Esophagus squamous epithelium (tissue), 5 donors: Measurements from ENCODE around the gene MYH15. TPM values are rescaled to one million over a fixed set of nuclear protein-coding genes. Genes with fewer than 3 reads are reported as not detected.
A peak's percentile ranks its signal among the peaks of the same experiment; 100 is the strongest.

Source experiments
- DNase-seq: peaks from one replicate; lab custom pipeline; 2025; lab: John Stamatoyannopoulos, UW
- H3K27ac ChIP-seq, 4 donors: fragments of 200-600 bp; sonication (generic); one replicate each; pipeline ENCODE4 v1.5.1; 2016 to 2019; ENCODE audit warnings: mild to moderate bottlenecking in 1 of 4
- H3K27me3 ChIP-seq, 4 donors: fragments of 200-600 bp; sonication (generic); 1 replicate in 3 of 4; 2 replicates in 1 of 4; pipeline versions ENCODE4 v1.5.1 to v1.6.0; 2017 to 2021; ENCODE audit warnings: antibody characterized with exemption in 1 of 4
- H3K36me3 ChIP-seq, 3 donors: fragments of 200-600 bp; sonication (generic); one replicate each; pipeline ENCODE4 v1.5.1; 2016 to 2019
- H3K4me1 ChIP-seq, 3 donors: fragments of 200-600 bp; sonication (generic); one replicate each; pipeline ENCODE4 v1.5.1; 2017 to 2019
- H3K4me3 ChIP-seq, 4 donors: fragments of 200-600 bp; sonication (generic); 1 replicate in 3 of 4; 2 replicates in 1 of 4; pipeline ENCODE4 v1.5.1; 2016 to 2019; ENCODE audit warnings: mild to moderate bottlenecking in 2 of 4, moderate library complexity in 1 of 4
- H3K9me3 ChIP-seq, 3 donors: fragments of 200-600 bp; sonication (generic); one replicate each; pipeline ENCODE4 v1.5.1; 2016 to 2019
- CTCF ChIP-seq, 6 experiments: fragments of 450-650 bp in 4 of 6; fragments of 200-600 bp in 2 of 6; sonication (generic) in 2 of 6; IDR thresholded peaks; one replicate each; pipeline ENCODE4 v1.5.1; 2016 to 2019; ENCODE audit warnings: antibody characterized with exemption in 6 of 6, mild to moderate bottlenecking in 4 of 6, moderate library complexity in 4 of 6
- POLR2A ChIP-seq, 4 donors: fragments of 450-650 bp; IDR thresholded peaks; one replicate each; pipeline ENCODE4 v1.6.1; 2017; ENCODE audit warnings: antibody characterized with exemption in 4 of 4, mild to moderate bottlenecking in 4 of 4, moderate library complexity in 3 of 4
- WGBS, 2 donors: methylation state at CpG; one replicate each; pipeline ENCODE4 v1.1.5; 2018; 5-methylcytosine and 5-hydroxymethylcytosine counted together
- intact Hi-C: fragments of 100-400 bp; cut with DNase I; formaldehyde crosslinking; loops from one replicate; pipeline ENCODE4 v1.15.0; 2022
- total RNA-seq, 4 donors: library from RNA; depleted of rRNA; stranded (reverse); fragments of >200 nt; gene quantifications; one replicate each; pipeline ENCODE4 v1.1.0, GENCODE V29; 2016
- donor health status: DM: yes; HTN: yes; CAD: no.

The MYH15 gene
- total RNA-seq, 4 donors from 2014 or later: under 0.01 TPM; not detected in 3

- TF ChIP-seq CTCF (IDR thresholded peaks at IDR 0.05) (peak in 5 of 6 experiments; percentile 44 to 63 (median 52)), POLR2A (IDR thresholded peaks at IDR 0.05) (no peak)
- H3K9me3 ChIP-seq: no peaks in the 10 kb centered on the region
- H3K4me1 ChIP-seq: no peaks in the 10 kb centered on the region
- H3K36me3 ChIP-seq: no peaks in the 10 kb centered on the region
- no peak for DNase-seq
- H3K27ac ChIP-seq: no peak overlapping the region
- H3K27me3 ChIP-seq: no peaks in the 10 kb centered on the region
- intact Hi-C loops: no loop called here
- 38 to 49% methylated on average over 4 of the region's 4 CpGs for WGBS, 2 donors
- no peak overlapping the region for H3K4me3 ChIP-seq
Measured at GRCh38 chr3:108552267-108553159, 42.1 kb upstream of the MYH15 start.

GRCh38 chr3:108548886-108549285 is 38.5 kb upstream of the MYH15 start:
- 95 to 96% methylated on average over 2 of the region's 2 CpGs for WGBS, 2 donors
- Histone ChIP-seq H3K4me3 (no peak overlapping the region), H3K36me3 (peaks cover 0 to under 1% (median 0%) of the 10 kb centered on the region in 3 donors), H3K9me3 (no peaks in the 10 kb centered on the region), H3K4me1 (no peaks in the 10 kb centered on the region), H3K27me3 (no peaks in the 10 kb centered on the region), H3K27ac (no peak overlapping the region)
- intact Hi-C loops: no loop called here
- DNase-seq: no peak
- no peak for TF ChIP-seq CTCF (IDR thresholded peaks at IDR 0.05)
- TF ChIP-seq POLR2A (IDR thresholded peaks at IDR 0.05): no peak

- Histone ChIP-seq H3K27me3 (no peaks in the 10 kb centered on the region), H3K4me1 (no peaks in the 10 kb centered on the region), H3K4me3 (no peak overlapping the region), H3K36me3 (peaks cover 0 to 6% (median 0%) of the 10 kb centered on the region in 3 donors), H3K27ac (no peak overlapping the region), H3K9me3 (no peaks in the 10 kb centered on the region)
- no peak for DNase-seq
- no peak for TF ChIP-seq CTCF (IDR thresholded peaks at IDR 0.05)
- no peak for TF ChIP-seq POLR2A (IDR thresholded peaks at IDR 0.05)
- intact Hi-C loops: no loop called here
- WGBS, 2 donors: 68 to 76% methylated on average over 1 of the region's 1 CpG
Measured at GRCh38 chr3:108548304-108548703, 37.9 kb upstream of the MYH15 start.

- no peak overlapping the region for H3K27ac ChIP-seq
- intact Hi-C loops: no loop called here
- 75 to 84% methylated on average over 3 of the region's 3 CpGs for WGBS, 2 donors
- no peaks in the 10 kb centered on the region for H3K9me3 ChIP-seq
- H3K27me3 ChIP-seq: no peaks in the 10 kb centered on the region
- no peak for DNase-seq
- TF ChIP-seq CTCF (IDR thresholded peaks at IDR 0.05) (no peak), POLR2A (IDR thresholded peaks at IDR 0.05) (no peak)
- peak overlapping the region in 2 of 4 donors; percentile 3 to 39 for H3K4me3 ChIP-seq
- H3K4me1 ChIP-seq: no peaks in the 10 kb centered on the region
- H3K36me3 ChIP-seq: peaks cover 0 to 11% (median 0%) of the 10 kb centered on the region in 3 donors
Measured at GRCh38 chr3:108546692-108547091, 36.3 kb upstream of the MYH15 start.

- Histone ChIP-seq H3K27me3 (no peaks in the 10 kb centered on the region), H3K9me3 (no peaks in the 10 kb centered on the region), H3K27ac (no peak overlapping the region), H3K4me3 (peak overlapping the region in 2 of 4 donors; percentile 3 to 39), H3K4me1 (no peaks in the 10 kb centered on the region), H3K36me3 (peaks cover 0 to 11% (median 0%) of the 10 kb centered on the region in 3 donors)
- no peak for TF ChIP-seq CTCF (IDR thresholded peaks at IDR 0.05)
- TF ChIP-seq POLR2A (IDR thresholded peaks at IDR 0.05): no peak
- no peak for DNase-seq
- WGBS, 2 donors: 67 to 78% methylated on average over 1 of the region's 1 CpG
- intact Hi-C loops: no loop called here
Measured at GRCh38 chr3:108546247-108546646, 35.9 kb upstream of the MYH15 start.
